ENCODE data around the gene ATP10B. TPM values are rescaled to one million over a fixed set of nuclear protein-coding genes. Genes with fewer than 3 reads are reported as not detected.

Gene ATP10B
- polyA plus RNA-seq, 3 donors: not detected

- Histone ChIP-seq H3K9me3 (replicated peaks in 1 of 2; ENCODE audit: control insufficient read depth in 1 of 2, insufficient read depth in 1 of 2, low read length in 2 of 2) (no peaks in the 10 kb centered on the region), H3K36me3 (replicated peaks in 1 of 2; ENCODE audit: control insufficient read depth in 1 of 2, insufficient read depth in 2 of 2, low read length in 2 of 2) (no peaks in the 10 kb centered on the region), H4K20me1 (ENCODE audit: insufficient read depth, low read length) (no peaks in the 10 kb centered on the region), H2AFZ (ENCODE audit: insufficient read depth, low read depth, low read length, poor library complexity, severe bottlenecking) (no peak overlapping the region), H3K4me3 (replicated peaks in 1 of 3; ENCODE audit: low read depth in 2 of 3, low read length in 3 of 3) (no peak overlapping the region), H3K9ac (ENCODE audit: insufficient read depth, low read length, poor library complexity, severe bottlenecking) (no peak overlapping the region), H3K4me2 (replicated peaks; ENCODE audit: extremely low read depth, low read length, poor library complexity, severe bottlenecking) (no peak overlapping the region), H3K79me2 (ENCODE audit: insufficient read depth, low read length) (no peaks in the 10 kb centered on the region), H3K27ac (ENCODE audit: low read depth in 1 of 2, low read length in 2 of 2) (no peak overlapping the region), H3K27me3 (ENCODE audit: control insufficient read depth in 2 of 2, insufficient read depth in 2 of 2, low read length in 2 of 2) (no peaks in the 10 kb centered on the region), H3K4me1 (ENCODE audit: control insufficient read depth in 1 of 2, insufficient read depth in 2 of 2, low read length in 2 of 2) (peaks cover 5 to 8% of the 10 kb centered on the region in 2 donors)
- Mint-ChIP-seq H3K36me3 (no peaks in the 10 kb centered on the region), H3K27ac (no peak overlapping the region), H3K27me3 (ENCODE audit: low read depth in 3 of 3) (peaks cover 0 to 7% (median 3%) of the 10 kb centered on the region in 3 donors), H3K4me1 (peaks cover 9% of the 10 kb centered on the region), H3K4me3 (no peak overlapping the region), H3K9me3 (peaks cover 0 to 9% (median 2%) of the 10 kb centered on the region in 7 donors)
- WGBS (ENCODE audit: insufficient coverage): 86% methylated on average over 1 of the region's 3 CpGs
- DNase-seq: no peak
- TF ChIP-seq CTCF (IDR thresholded peaks at IDR 0.05): no peak
- intact Hi-C loops (cut with micrococcal nuclease): no loop called here
These were observed 213.8 kb downstream of the ATP10B start for GRCh38 chr5:160638161-160638742.

- Histone ChIP-seq H3K27ac (ENCODE audit: low read depth in 1 of 2, low read length in 2 of 2) (no peak overlapping the region), H2AFZ (ENCODE audit: insufficient read depth, low read depth, low read length, poor library complexity, severe bottlenecking) (no peak overlapping the region), H3K4me3 (replicated peaks in 1 of 3; ENCODE audit: low read depth in 2 of 3, low read length in 3 of 3) (no peak overlapping the region), H4K20me1 (ENCODE audit: insufficient read depth, low read length) (no peaks in the 10 kb centered on the region), H3K4me1 (ENCODE audit: control insufficient read depth in 1 of 2, insufficient read depth in 2 of 2, low read length in 2 of 2) (peaks cover 4 to 6% of the 10 kb centered on the region in 2 donors), H3K4me2 (replicated peaks; ENCODE audit: extremely low read depth, low read length, poor library complexity, severe bottlenecking) (no peak overlapping the region), H3K36me3 (replicated peaks in 1 of 2; ENCODE audit: control insufficient read depth in 1 of 2, insufficient read depth in 2 of 2, low read length in 2 of 2) (no peaks in the 10 kb centered on the region), H3K79me2 (ENCODE audit: insufficient read depth, low read length) (no peaks in the 10 kb centered on the region), H3K9ac (ENCODE audit: insufficient read depth, low read length, poor library complexity, severe bottlenecking) (no peak overlapping the region), H3K27me3 (ENCODE audit: control insufficient read depth in 2 of 2, insufficient read depth in 2 of 2, low read length in 2 of 2) (no peaks in the 10 kb centered on the region), H3K9me3 (replicated peaks in 1 of 2; ENCODE audit: control insufficient read depth in 1 of 2, insufficient read depth in 1 of 2, low read length in 2 of 2) (no peaks in the 10 kb centered on the region)
- Mint-ChIP-seq H3K27me3 (ENCODE audit: low read depth in 3 of 3) (peaks cover 0 to 7% (median 4%) of the 10 kb centered on the region in 3 donors), H3K27ac (no peak overlapping the region), H3K36me3 (no peaks in the 10 kb centered on the region), H3K4me1 (peaks cover 7% of the 10 kb centered on the region), H3K9me3 (peaks cover 0 to 9% (median 3%) of the 10 kb centered on the region in 7 donors), H3K4me3 (no peak overlapping the region)
- no peak for DNase-seq
- intact Hi-C loops (cut with micrococcal nuclease): no loop called here
- no peak for TF ChIP-seq CTCF (IDR thresholded peaks at IDR 0.05)
- no CpG with 5 or more reads among the region's 4 CpGs for WGBS (ENCODE audit: insufficient coverage)
These were observed 214.5 kb downstream of the ATP10B start for GRCh38 chr5:160637357-160638090.

All from CD14-positive monocyte (primary cell).